ENCODE data around the gene C3orf22.
"Not testable (repeated sequence)": the region's sequence is repeated elsewhere in the genome, so short reads cannot be mapped to it uniquely, and the experiment has no call there.

The C3orf22 gene

DNA sequence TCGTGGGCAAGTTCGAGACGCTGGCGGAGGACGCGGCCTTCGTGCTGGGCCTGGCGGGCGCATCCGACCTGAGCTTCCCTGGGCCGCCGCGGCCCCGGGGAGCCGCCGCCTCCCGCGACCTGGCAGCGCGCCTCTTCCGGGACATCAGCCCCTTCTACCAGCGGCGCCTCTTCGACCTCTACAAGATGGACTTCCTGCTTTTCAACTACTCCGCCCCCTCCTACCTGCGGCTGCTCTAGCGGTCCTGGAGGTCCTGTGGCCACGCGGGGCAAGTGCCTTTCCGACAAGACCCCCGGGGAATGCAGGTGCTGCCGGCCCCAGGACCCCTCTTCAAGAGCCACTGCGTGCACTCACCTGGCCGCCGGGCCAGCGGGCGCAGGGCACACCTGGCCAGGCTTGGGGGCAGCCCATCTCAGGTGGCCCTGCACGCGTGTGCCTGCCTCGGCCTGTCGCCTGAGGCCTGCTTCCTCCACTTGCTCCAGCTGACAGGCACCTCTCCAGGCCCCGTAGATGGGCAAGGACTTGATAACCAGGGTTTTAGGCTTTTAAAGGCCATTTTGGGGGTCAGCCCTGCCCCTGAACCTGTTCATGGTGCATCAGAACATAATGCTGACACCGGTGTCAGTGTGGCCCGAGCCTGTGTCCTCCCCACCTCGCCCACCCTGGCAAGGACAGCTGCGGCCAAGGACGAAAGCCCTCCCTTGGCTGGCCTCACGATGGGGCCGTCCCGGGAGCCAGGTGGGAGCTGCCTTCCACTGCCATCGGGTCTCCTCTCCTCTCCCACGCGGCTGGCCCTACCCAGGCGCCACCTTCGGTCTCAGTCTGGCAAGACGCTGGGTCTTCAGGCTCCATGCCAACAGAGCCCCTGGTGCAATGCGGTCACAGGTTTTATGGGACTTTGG lies 16.1 kb downstream of the C3orf22 start:
- peak; percentile 33 for DNase-seq

DNA sequence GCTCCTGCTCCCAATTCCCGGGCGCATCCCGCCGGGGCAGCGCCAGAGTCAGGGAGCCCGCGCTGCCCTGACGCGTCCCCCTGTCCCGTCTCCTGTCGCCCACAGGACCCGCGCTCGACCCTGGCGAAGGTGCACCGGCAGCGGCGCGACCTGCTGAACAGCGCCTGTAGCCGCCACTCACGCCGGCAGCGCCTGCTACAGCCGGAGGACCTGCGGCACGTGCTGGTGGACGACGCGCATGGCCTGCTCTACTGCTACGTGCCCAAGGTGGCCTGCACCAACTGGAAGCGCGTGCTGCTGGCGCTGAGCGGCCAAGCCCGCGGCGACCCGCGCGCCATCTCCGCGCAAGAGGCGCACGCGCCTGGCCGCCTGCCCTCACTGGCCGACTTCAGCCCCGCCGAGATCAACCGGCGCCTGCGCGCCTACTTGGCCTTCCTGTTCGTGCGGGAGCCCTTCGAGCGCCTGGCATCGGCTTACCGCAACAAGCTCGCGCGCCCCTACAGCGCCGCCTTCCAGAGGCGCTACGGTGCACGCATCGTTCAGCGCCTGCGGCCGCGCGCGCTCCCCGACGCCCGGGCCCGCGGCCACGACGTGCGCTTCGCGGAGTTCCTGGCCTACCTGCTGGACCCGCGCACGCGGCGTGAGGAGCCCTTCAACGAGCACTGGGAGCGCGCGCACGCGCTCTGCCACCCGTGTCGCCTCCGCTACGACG lies 16.9 kb downstream of the C3orf22 start:
- peak; percentile 20 for DNase-seq

DNA sequence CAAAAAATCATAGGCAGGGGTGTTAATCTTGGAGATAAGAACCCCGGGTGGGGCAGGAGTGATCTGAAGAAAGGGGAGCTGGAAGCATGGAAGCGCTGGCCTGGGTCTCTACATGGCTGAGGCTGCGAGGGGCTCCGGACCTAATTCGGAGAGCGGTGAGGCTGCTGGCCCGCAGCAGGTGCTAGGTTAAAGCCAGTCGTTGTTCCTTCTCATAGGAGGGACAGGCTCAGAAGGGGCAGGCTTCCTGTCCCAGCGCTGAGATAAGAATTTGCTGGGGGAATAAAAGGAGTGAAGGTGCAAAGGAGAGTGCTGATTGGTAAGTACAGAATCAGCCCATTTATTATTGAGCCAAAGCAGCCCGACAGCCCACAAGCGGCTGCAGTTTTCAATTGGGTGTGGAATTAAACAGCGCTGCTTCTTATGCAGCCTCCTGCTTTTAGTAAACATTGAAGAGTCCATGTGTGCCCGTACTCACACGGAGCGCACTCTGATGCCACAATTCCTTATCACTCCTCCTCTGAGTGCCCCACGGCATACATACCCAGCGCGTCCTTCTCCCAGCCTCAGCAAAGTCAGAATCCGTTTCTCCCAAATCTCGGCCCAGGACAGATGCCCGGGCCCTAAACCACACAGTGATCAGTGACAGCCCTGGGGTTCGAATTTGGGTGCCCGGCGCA lies 17.6 kb downstream of the C3orf22 start:
- DNase-seq, result peak; percentile 34

DNA sequence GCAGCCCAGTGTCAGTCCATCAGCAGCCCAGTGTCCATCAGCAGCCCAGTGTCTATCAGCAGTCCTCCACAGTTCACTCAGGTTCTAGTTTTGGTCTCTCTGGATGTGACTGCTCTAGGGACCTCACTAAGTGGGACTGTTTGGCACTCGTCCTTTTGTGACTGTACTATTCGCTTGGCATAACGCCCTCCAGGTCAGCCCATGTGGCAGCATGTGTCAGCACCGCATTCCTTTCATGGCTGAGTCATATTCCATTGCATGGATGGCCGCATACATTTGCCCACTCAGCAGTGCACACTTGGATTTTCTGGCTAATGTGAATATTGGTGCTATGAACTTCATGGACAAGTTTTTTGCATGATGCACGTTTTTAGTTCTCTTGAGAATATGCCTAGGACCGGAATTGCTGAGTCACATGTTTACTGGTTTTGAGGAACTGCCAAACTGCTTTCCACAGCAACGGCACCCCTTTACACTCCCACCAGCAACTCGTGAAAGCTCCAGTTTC lies 18.3 kb downstream of the C3orf22 start:
- peak; percentile 18 for DNase-seq

DNA sequence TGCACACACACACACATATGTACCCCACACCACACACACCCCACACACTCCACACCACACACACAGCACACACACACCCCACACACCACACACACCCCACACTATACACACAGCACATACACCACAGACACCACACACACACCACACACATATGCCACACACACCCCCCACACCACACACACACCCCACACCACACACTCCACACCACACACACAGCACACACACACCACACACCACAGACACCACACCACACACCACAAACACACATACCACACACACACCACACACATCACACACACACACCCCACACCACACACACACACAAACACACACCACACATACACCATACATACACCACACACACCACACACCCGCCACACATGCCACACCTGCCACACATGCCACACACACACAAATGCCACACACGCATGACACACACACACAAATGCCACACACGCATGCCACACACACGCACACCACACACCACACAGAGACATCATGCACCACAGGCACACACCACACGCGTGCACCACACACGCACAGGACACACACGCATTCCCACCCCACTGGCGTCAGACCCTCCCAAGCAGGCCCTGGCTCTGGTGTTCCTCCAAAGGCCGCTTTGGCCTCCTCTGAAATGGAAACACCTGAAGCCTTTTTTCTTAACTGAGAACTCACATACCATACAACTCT lies 19.0 kb downstream of the C3orf22 start:
- DNase-seq, result peak; percentile 33

DNA sequence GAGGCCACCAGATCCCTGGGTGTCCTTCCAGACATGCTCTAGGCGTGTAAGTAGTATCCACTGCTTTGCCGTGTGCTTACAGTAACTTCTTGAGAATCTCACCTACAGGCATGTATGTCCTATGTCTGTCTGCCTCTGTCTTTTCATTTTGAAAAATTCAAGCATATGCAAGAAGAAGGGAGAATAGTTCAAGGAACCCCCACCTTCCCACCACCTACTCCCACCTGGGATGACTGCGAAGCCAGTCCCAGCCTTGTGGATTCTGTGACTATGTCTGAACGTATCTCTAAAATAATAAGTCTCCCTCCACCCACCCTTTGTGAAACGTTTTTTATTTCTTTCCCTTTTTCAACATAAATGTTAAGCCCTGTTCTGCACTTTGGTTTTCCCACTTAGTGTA lies 19.8 kb downstream of the C3orf22 start:
- DNase-seq, result no peak

DNA sequence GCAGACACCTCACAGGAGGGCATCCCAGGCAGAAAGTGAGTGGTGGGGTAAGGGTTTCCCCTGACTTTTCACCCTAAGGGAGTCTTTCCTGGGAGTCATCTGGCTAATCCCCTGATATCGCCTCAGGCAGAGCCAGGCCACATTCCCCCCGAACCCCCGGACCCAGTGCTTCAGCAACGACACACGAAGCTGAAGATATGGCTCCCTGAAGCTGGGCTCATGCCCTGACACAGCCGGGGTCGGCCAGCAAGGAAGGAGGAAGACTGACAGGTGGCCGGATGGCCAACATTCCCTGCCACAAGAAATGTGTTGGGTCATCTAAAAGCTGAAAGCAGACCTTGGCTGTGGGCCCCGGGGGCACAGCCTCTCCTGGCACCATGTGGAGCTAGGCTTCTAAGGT lies 20.4 kb downstream of the C3orf22 start:
- DNase-seq, result no peak

DNA sequence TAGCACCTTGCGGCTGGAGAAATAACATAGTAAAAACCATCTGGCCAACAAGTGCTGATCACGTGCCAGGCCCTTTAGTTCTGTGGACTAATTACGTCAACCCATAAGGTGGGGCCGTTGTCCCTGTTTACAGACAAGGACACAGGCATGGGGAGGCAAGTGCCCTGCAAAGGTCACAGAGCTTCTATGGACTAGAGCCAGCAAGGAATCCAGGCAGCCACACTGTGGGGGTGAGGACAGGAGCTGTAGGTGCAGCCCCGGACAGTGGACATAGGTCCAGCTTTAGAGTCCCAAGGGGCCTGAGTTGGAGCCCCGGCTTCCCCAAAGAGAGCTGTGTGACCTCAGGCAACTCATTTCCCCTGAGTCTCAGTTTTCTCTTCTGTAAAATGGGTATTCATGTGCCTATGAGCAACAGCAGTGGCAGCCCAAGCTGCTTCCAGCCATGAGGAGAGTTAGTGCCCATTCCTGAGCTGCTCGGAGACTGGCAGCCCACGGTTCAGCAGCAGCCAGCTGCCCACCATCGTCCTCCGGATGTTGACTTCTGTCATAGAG lies 20.9 kb downstream of the C3orf22 start:
- DNase-seq, result no peak

DNA sequence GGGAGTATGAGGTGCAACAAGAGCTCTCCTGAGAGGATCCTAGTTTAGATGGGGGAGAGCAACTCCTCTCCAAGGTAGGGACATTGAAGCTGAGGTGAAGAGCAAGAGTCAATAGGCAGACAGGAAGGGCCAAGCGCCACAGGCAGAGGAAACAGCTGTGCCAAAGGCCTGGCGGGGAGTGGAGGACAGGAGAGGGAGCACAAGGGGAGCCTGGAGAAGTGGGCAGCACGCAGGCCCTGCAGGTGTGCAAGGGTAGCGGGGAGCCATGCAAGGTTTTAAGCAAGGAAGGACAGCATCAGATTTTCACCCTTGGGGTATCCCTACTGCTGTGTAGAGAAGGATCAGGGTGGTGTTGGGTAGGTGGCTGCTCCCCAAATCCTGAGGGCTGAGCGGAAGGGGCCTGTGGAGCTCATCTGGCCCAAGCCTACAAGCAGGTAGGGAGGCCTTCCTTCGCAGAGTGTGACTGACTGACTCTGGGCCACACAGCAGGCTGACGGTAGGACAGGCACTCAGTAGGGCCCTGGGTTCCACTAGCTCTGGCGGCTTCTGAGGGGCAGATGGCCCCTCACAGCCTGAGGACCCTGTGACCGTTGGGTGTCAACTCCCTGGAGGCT lies 21.5 kb downstream of the C3orf22 start:
- DNase-seq, result no peak

DNA sequence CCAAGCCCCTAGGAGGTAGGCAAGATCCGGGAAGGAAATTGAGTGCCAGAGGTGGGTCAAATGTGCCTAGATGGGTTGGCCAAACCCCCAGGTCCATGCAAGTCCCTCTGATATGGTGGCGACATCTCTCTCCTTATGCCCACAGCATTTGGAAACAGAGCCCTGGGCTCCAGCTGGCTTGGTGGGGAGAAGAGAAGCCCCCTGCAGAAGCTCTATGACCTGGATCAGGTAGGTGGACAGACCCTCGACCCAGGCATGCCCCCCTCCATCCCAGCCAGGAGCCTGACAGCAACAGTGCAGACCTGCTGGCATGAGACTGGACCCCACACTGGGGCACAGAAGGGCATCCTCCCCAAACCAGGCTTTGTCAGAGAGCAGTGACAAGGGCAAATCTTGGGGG lies 22.6 kb downstream of the C3orf22 start:
- no peak for DNase-seq

DNA sequence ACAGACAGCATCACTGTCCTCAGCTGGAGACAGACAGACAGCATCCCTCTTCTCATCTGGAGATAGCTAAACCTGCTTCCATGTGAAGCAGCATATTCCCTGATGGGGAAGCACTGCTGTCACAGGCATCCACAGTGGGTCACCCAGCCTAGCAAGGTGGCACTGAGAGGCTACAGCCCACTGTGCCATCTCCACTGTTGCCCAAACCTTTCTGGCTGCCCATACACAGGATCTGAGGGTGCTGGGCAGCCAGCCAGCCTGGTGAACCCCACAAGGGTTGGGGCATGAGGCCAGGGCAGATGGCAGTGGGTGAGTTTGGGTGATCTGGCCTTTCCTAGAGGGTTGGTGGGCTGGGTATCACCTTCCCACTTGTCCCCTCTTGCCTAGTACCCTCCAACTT lies 23.1 kb downstream of the C3orf22 start:
- no peak for DNase-seq

DNA sequence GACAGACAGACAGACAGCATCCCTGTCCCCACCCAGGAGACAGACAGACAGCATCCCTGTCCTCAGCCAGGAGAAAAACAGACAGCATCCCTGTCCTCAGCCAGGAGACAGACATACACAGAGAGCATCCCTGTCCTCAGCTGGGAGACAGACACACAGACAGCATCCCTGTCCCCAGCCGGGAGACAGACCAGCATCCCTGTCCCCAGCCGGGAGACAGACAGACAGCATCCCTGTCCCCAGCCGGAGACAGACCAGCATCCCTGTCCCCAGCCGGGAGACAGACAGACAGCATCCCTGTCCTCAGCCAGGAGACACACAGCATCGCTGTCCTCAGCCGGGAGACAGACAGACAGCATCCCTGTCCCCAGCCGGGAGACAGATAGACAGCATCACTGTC lies 24.0 kb downstream of the C3orf22 start:
- DNase-seq, result not testable (repeated sequence)

DNA sequence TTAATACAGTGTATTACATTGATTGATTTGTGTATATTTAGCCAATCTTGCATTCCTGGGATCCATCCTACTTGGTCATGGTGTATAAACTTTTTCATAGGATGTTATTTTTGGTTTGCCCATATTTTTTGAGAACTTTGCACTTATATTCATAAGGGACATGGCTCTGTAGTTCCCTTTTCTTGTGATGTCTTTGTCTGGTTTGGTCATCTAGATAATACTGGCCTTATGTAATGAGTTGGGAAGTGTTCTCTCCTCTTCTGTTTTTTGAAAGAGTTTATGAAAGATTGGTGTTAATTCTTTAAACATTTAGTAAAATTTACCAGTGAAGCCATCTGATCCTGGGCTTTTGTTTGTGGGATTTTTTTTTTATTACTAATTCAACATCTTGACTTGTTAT lies 25.2 kb downstream of the C3orf22 start:
- DNase-seq, result no peak

DNA sequence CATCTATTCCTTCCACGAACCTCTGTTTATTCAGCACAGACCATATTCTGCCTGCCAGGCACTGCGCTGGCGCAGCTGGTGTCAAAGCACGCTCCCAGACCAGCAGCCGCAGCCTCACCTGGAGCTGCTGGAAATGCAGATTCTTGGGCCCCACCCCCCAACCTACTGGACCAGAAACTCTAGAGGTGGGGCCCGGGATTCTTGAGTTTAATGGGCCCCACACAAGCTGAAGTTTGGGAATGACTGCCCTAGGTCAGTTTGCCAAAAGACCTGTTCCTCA lies 27.7 kb downstream of the C3orf22 start:
- no peak for DNase-seq

DNA sequence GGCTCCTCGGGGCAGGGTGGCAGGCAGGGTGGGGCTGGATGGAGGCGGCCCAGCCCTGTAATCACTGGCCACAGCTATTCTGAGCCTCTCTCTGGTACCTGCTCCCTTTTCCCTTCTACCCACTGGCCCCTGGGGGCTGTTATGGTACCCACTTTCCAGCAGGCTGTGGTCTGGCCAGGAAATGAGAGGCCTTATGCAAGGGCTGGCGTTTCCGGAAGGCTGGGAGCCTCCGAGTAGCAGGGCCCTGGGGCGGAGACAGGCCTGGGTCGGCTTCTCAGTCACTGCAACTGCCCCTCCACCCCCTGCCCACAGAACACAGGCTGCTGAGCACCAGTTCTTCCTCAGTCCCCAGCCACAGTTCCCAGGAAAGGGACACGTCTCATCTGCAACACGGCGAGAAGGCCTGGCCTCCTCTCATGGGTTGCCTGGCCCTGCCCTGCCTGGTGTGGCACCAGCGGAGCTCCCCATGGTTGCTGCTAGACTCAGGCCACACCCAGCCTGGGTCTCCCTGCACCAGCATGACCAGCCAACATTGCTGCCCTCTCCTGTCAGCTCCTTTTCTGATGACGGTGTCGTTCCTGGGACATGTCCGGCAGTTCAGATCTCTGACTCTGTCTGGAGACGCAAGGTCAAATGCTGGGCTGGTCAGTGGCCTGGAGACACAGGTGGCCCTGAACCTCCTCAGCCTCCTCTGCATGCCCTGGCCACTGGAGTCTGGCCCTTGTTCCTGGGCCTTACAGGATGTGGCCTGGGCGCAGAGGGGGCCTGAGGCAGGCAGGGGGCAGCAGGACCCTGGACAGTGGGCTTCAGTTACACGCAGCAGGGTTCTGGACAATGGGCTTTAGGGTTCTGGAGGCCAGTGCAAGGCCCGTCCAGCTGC lies 28.3 kb downstream of the C3orf22 start:
- no peak for DNase-seq

DNA sequence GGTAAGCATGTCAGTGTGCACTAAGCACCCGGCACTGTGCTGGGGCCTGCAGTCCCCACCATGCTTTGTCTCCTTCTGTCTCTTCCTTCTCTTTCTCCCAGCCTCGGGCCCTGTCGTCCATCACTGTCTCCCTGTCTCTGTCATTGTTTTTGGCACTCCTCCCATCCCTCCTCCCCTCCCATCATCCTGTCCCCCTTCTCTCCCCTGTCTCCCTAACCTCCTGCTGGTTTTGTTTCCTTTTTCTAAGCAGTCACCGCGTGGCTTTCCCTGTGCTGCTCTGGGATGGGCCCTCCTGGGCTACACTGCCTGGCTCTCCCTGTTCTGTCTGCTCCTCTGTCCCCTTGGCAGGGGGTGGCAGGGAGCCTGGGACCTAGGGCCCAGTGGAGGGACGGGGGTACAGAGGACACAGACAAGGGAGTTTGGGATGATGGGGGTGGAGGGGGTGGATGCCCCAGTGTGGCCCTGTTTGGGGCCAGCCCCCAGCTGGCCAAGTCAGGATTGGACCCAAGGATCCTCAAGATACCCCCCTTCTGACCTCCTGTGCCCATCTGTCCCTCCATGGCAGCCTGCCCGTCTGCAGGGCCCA lies 29.1 kb downstream of the C3orf22 start:
- DNase-seq, result no peak

DNA sequence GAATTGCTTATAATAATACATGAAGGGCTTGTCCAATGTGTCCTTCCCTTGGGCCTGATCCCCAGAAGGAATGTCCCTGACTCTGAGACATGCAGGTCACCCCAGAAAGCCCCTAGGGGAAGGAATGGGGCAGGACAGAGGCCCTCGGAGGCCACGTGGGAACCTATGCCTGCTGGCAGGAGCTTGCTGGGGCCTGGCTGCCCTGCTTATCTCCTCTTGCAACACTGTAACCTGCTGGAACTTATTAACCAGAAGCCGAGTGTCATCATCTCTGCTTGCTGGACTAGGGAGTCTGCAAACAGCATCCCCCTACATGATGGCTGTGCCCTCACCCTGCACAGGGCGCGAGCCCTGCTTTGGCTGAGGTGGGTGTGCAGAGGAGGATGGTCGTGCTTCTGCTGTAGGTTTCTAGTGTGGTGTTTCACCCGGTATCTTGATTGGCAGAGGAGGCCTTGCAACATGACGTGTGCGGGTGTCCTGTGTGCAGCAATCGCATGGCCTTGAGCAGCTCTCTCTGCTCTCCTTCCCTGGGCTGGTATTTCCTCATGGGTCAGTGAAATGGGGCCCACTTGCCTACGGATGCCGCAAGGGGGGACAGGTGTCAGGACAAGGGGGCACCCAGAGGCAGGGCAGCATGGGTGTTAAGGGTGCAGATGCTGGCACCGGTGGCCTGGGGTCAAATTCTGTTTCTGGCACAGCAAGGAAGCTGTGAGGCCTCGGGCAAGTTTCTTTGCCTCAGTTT lies 29.8 kb downstream of the C3orf22 start:
- DNase-seq, result no peak

DNA sequence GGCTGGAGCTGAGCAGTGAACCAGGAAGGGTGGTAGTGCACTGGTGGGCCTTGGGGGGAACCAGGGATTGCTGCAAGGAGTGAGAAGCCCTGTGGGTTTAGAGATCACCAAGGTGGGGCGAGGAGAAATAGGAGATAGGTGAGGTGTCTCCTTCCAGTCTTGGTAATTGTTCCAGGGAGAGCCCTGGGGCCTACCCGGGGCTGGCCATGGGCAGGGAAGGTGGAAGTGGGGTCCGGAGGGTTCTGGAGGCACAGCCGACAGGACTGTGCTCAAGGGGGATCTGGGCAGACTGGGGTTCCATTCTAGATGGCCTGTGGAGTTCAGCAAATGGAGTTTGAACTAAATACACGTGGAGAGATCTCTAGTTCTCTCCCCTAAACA lies 30.3 kb downstream of the C3orf22 start:
- DNase-seq, result no peak

DNA sequence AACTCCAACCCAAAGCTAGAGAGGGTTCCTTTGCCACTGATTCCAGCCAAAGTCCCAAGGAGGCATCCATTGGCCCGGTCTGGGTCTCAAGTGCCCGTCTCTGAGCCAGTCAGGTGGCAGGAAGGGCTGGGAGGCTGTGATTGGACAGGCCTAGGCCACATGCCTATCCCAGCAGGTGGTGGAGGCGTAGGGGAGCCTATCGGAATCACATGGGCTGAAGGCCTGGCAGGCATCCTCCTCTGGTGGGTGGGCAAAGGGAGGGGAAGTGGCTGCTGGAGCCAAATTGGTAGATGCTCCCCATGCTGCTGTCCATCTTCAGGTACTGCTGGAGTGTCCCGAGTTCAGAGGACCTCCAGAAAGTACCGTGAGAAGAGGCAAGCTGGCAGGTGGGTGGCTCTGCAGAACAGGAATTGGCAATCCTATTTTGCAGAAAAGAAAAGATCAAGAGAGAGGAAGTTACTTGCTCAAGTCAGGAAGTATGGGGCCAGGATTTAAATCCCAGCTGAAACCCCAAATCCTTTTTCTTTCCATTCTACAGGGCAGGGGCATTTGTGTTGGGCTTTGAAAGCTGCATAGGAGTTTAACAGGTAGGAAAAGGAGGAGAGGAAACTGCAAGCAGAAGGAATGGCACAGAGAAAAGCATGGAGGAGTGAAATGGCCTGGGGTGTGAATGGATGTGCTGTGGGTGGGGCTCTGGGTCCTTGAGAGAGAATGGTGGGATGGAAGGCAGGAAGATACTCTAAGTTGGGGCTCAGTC lies 31.1 kb downstream of the C3orf22 start:
- DNase-seq, result no peak
